Measurements from ENCODE around the gene SLC1A1. TPM values are rescaled to one million over a fixed set of nuclear protein-coding genes. Genes with fewer than 3 reads are reported as not detected.

Gene SLC1A1
- total RNA-seq, 1 experiment from 2014 or later = 3.2 TPM

GRCh38 chr9:4494332-4494731 is 4.1 kb downstream of the SLC1A1 start:
- no TSS peak for BruUV-seq (replicated peaks)
- no peaks in the 10 kb centered on the region for H3K9me2 ChIP-seq (replicated peaks; ENCODE audit: low read length)
- H3K36me3 ChIP-seq (ENCODE audit: low read depth, low read length) = no peaks in the 10 kb centered on the region
- H2AFZ ChIP-seq (ENCODE audit: low read length) = no peak overlapping the region
- H3K4me3 ChIP-seq (ENCODE audit: low read length) = no peak overlapping the region
- TF ChIP-seq CTCF (conservative IDR thresholded peaks at IDR 0.05; ENCODE audit: low read depth, low read length) (no peak), EZH2 (IDR thresholded peaks at IDR 0.05; ENCODE audit: low read length, unreplicated experiment) (no peak), EZH2phosphoT487 (IDR thresholded peaks at IDR 0.05; ENCODE audit: borderline replicate concordance, low read length) (no peak)
- ChIA-PET POLR2A (ENCODE audit: unreplicated experiment) (no interaction called here), CTCF (no interaction called here)
- H3K9me3 ChIP-seq (ENCODE audit: low read length) = no peaks in the 10 kb centered on the region
- no peak overlapping the region for H3K27ac ChIP-seq (ENCODE audit: low read length)
- peaks cover 10% of the 10 kb centered on the region; the same call in 1 of the 2 replicates for H3K4me1 ChIP-seq (ENCODE audit: insufficient read depth, low read length)
- H4K20me1 ChIP-seq (ENCODE audit: low read length) = no peaks in the 10 kb centered on the region
- no peaks in the 10 kb centered on the region for H3K79me2 ChIP-seq (ENCODE audit: low read length)
- peak; percentile 8 for DNase-seq
- no peak overlapping the region for H3K9ac ChIP-seq (ENCODE audit: low read length)
- ATAC-seq = no peak
- H3K4me2 ChIP-seq (ENCODE audit: low read length) = no peak overlapping the region
- no peaks in the 10 kb centered on the region for H3F3A ChIP-seq (ENCODE audit: low read length, unreplicated experiment)
- H3K27me3 ChIP-seq (ENCODE audit: low read length) = no peaks in the 10 kb centered on the region
- intact Hi-C loops (cut with micrococcal nuclease) = loop anchor here (5.0 to 10.0 kb wide), 3 partner anchors 110 to 183 kb away; partner anchors contain the start of genes CDC37L1 and PLPP6

GRCh38 chr9:4494806-4495205 is 4.5 kb downstream of the SLC1A1 start:
- no peak for DNase-seq
- TF ChIP-seq CTCF (conservative IDR thresholded peaks at IDR 0.05; ENCODE audit: low read depth, low read length) = no peak
- no peak for TF ChIP-seq EZH2phosphoT487 (IDR thresholded peaks at IDR 0.05; ENCODE audit: borderline replicate concordance, low read length)
- TF ChIP-seq EZH2 (IDR thresholded peaks at IDR 0.05; ENCODE audit: low read length, unreplicated experiment) = no peak
- no peak overlapping the region for H3K4me3 ChIP-seq (ENCODE audit: low read length)
- intact Hi-C loops (cut with micrococcal nuclease) = loop anchor here (5.0 to 10.0 kb wide), 3 partner anchors 110 to 182 kb away; partner anchors contain the start of genes CDC37L1 and PLPP6
- H3K27me3 ChIP-seq (ENCODE audit: low read length) = no peaks in the 10 kb centered on the region
- H3K36me3 ChIP-seq (ENCODE audit: low read depth, low read length) = no peaks in the 10 kb centered on the region
- no peaks in the 10 kb centered on the region for H3F3A ChIP-seq (ENCODE audit: low read length, unreplicated experiment)
- peaks cover 10% of the 10 kb centered on the region; the same call in 1 of the 2 replicates for H3K4me1 ChIP-seq (ENCODE audit: insufficient read depth, low read length)
- no peaks in the 10 kb centered on the region for H3K9me3 ChIP-seq (ENCODE audit: low read length)
- POLR2A ChIA-PET (ENCODE audit: unreplicated experiment) = no interaction called here
- H4K20me1 ChIP-seq (ENCODE audit: low read length) = no peaks in the 10 kb centered on the region
- H3K27ac ChIP-seq (ENCODE audit: low read length) = no peak overlapping the region
- no peak overlapping the region for H2AFZ ChIP-seq (ENCODE audit: low read length)
- H3K9ac ChIP-seq (ENCODE audit: low read length) = no peak overlapping the region
- no peak overlapping the region for H3K4me2 ChIP-seq (ENCODE audit: low read length)
- CTCF ChIA-PET = no interaction called here
- no TSS peak for BruUV-seq (replicated peaks)
- no peaks in the 10 kb centered on the region for H3K9me2 ChIP-seq (replicated peaks; ENCODE audit: low read length)
- ATAC-seq = no peak
- no peaks in the 10 kb centered on the region for H3K79me2 ChIP-seq (ENCODE audit: low read length)

- no peaks in the 10 kb centered on the region for H3K9me3 ChIP-seq (ENCODE audit: low read length)
- no peak overlapping the region for H3K27ac ChIP-seq (ENCODE audit: low read length)
- H3K4me1 ChIP-seq (ENCODE audit: insufficient read depth, low read length) = peaks cover 10% of the 10 kb centered on the region; the same call in 1 of the 2 replicates
- no peaks in the 10 kb centered on the region for H3K79me2 ChIP-seq (ENCODE audit: low read length)
- no TSS peak for BruUV-seq (replicated peaks)
- POLR2A ChIA-PET (ENCODE audit: unreplicated experiment) = no interaction called here
- H2AFZ ChIP-seq (ENCODE audit: low read length) = no peak overlapping the region
- H3K9me2 ChIP-seq (replicated peaks; ENCODE audit: low read length) = no peaks in the 10 kb centered on the region
- TF ChIP-seq CTCF (conservative IDR thresholded peaks at IDR 0.05; ENCODE audit: low read depth, low read length) = no peak
- no peak for TF ChIP-seq EZH2phosphoT487 (IDR thresholded peaks at IDR 0.05; ENCODE audit: borderline replicate concordance, low read length)
- no peak for TF ChIP-seq EZH2 (IDR thresholded peaks at IDR 0.05; ENCODE audit: low read length, unreplicated experiment)
- no peak overlapping the region for H3K9ac ChIP-seq (ENCODE audit: low read length)
- no peaks in the 10 kb centered on the region for H3K36me3 ChIP-seq (ENCODE audit: low read depth, low read length)
- intact Hi-C loops (cut with micrococcal nuclease) = loop anchor here (10.0 kb wide), 1 partner anchor 111 kb away; no protein-coding TSS in a partner anchor
- H3K4me2 ChIP-seq (ENCODE audit: low read length) = no peak overlapping the region
- no peak overlapping the region for H3K4me3 ChIP-seq (ENCODE audit: low read length)
- H3K27me3 ChIP-seq (ENCODE audit: low read length) = no peaks in the 10 kb centered on the region
- ATAC-seq (no peak), DNase-seq (no peak)
- no peaks in the 10 kb centered on the region for H4K20me1 ChIP-seq (ENCODE audit: low read length)
- CTCF ChIA-PET = no interaction called here
- no peaks in the 10 kb centered on the region for H3F3A ChIP-seq (ENCODE audit: low read length, unreplicated experiment)
These were observed 5.3 kb downstream of the SLC1A1 start for GRCh38 chr9:4495537-4495936.
